Breast epithelium (tissue), 4 donors: ENCODE measurements around the gene TC2N. TPM values are rescaled to one million over a fixed set of nuclear protein-coding genes. Genes with fewer than 3 reads are reported as not detected.

ENCODE experiments used
- DNase-seq, 2 donors: peaks; one replicate each; pipeline ENCODE4 v3.0.0-alpha.2; 2019; ENCODE audit warnings: low spot score in 2 of 2
- H3K27ac ChIP-seq, 2 donors: fragments of 200-600 bp; sonication (generic) in 1 of 2; one replicate each; pipeline ENCODE4 v1.5.1; 2016 to 2019; ENCODE audit warnings: mild to moderate bottlenecking in 1 of 2
- H3K27me3 ChIP-seq, 2 donors: fragments of 200-600 bp; sonication (generic) in 1 of 2; one replicate each; pipeline versions ENCODE4 v1.5.1 to v1.6.0; 2017 to 2019; ENCODE audit warnings: control low read depth in 1 of 2, mild to moderate bottlenecking in 1 of 2
- H3K36me3 ChIP-seq: fragments of 200-600 bp; one replicate; pipeline ENCODE4 v1.5.1; 2019
- H3K4me1 ChIP-seq, 2 donors: fragments of 200-600 bp; sonication (generic); one replicate each; pipeline ENCODE4 v1.5.1; 2016 to 2019; ENCODE audit warnings: control low read depth in 1 of 2
- H3K4me3 ChIP-seq, 3 donors: fragments of 200-600 bp; sonication (generic); 1 replicate in 2 of 3; 2 replicates in 1 of 3; pipeline ENCODE4 v1.5.1; 2016 to 2019; ENCODE audit warnings: mild to moderate bottlenecking in 3 of 3, moderate library complexity in 2 of 3
- H3K9me3 ChIP-seq, 2 donors: fragments of 200-600 bp; sonication (generic) in 1 of 2; one replicate each; pipeline ENCODE4 v1.5.1; 2016 to 2019; ENCODE audit warnings: control low read depth in 1 of 2
- CTCF ChIP-seq, 3 donors: fragments of 450-650 bp; IDR thresholded peaks; one replicate each; pipeline ENCODE4 v1.5.1; 2016 to 2017; ENCODE audit warnings: antibody characterized with exemption in 3 of 3, mild to moderate bottlenecking in 3 of 3, moderate library complexity in 3 of 3
- POLR2A ChIP-seq: fragments of 450-650 bp; IDR thresholded peaks from one replicate; pipeline ENCODE4 v1.6.1; 2016; ENCODE audit warnings: antibody characterized with exemption, mild to moderate bottlenecking, moderate library complexity
- POLR2AphosphoS5 ChIP-seq, 3 donors: sonication (generic); formaldehyde crosslinking; IDR thresholded peaks; one replicate each; pipeline ENCODE4 v1.6.1; 2017; ENCODE audit warnings: antibody characterized with exemption in 3 of 3
- intact Hi-C: fragments of 100-400 bp; cut with DNase I; formaldehyde crosslinking; loops from one replicate; pipeline ENCODE4 v1.15.1; 2023; ENCODE audit warnings: low total_unique reads
- total RNA-seq, 3 donors: library from RNA; depleted of rRNA; stranded (reverse); fragments of >200 nt; gene quantifications; one replicate each; pipeline ENCODE4 v1.1.0, GENCODE V29; 2016

TC2N gene
- total RNA-seq, 3 donors from 2014 or later = 36.6 to 169 (median 166) TPM

GRCh38 chr14:91879196-91879595, 11.9 kb upstream of the TC2N start:
- peak in 1 of 2 donors; percentile 72 for DNase-seq
- H3K36me3 ChIP-seq = no peaks in the 10 kb centered on the region
- H3K27ac ChIP-seq = peak overlapping the region in 1 of 2 donors; percentile 8

GRCh38 chr14:91878274-91878673, 10.9 kb upstream of the TC2N start:
- H3K36me3 ChIP-seq = no peaks in the 10 kb centered on the region
- H3K4me1 ChIP-seq = peaks cover 3 to 4% of the 10 kb centered on the region in 2 donors
- DNase-seq = no peak
- TF ChIP-seq POLR2AphosphoS5 (IDR thresholded peaks at IDR 0.05) = no peak
- no peak for TF ChIP-seq POLR2A
- TF ChIP-seq CTCF (IDR thresholded peaks at IDR 0.05) = no peak
- intact Hi-C loops = no loop called here
- H3K4me3 ChIP-seq = no peak overlapping the region
- no peak overlapping the region for H3K27ac ChIP-seq
- no peaks in the 10 kb centered on the region for H3K27me3 ChIP-seq
- no peaks in the 10 kb centered on the region for H3K9me3 ChIP-seq

More at GRCh38 chr14:91879196-91879595, 11.9 kb upstream of the TC2N start:
- Histone ChIP-seq H3K9me3 (no peaks in the 10 kb centered on the region), H3K27me3 (no peaks in the 10 kb centered on the region), H3K4me3 (no peak overlapping the region), H3K4me1 (peaks cover 0 to 3% of the 10 kb centered on the region in 2 donors)
- TF ChIP-seq CTCF (IDR thresholded peaks at IDR 0.05) = no peak
- no peak for TF ChIP-seq POLR2AphosphoS5 (IDR thresholded peaks at IDR 0.05)
- no peak for TF ChIP-seq POLR2A
- intact Hi-C loops = no loop called here

- Histone ChIP-seq H3K4me3 (no peak overlapping the region), H3K36me3 (no peaks in the 10 kb centered on the region), H3K27me3 (no peaks in the 10 kb centered on the region), H3K4me1 (peaks cover 0 to 9% of the 10 kb centered on the region in 2 donors), H3K27ac (no peak overlapping the region), H3K9me3 (no peaks in the 10 kb centered on the region)
- DNase-seq = no peak
- intact Hi-C loops = no loop called here
- TF ChIP-seq CTCF (IDR thresholded peaks at IDR 0.05) (no peak), POLR2A (no peak), POLR2AphosphoS5 (IDR thresholded peaks at IDR 0.05) (no peak)
These were observed 10.1 kb upstream of the TC2N start for GRCh38 chr14:91877376-91877915.

GRCh38 chr14:91876492-91876891, 9.2 kb upstream of the TC2N start:
- peaks cover 0 to 18% of the 10 kb centered on the region in 2 donors for H3K4me1 ChIP-seq
- TF ChIP-seq POLR2A (no peak), CTCF (IDR thresholded peaks at IDR 0.05) (no peak), POLR2AphosphoS5 (IDR thresholded peaks at IDR 0.05) (no peak)
- no peaks in the 10 kb centered on the region for H3K9me3 ChIP-seq
- no peaks in the 10 kb centered on the region for H3K27me3 ChIP-seq
- DNase-seq = no peak
- H3K27ac ChIP-seq = no peak overlapping the region
- no peak overlapping the region for H3K4me3 ChIP-seq
- intact Hi-C loops = no loop called here
- H3K36me3 ChIP-seq = no peaks in the 10 kb centered on the region

- no peaks in the 10 kb centered on the region for H3K36me3 ChIP-seq
- no peaks in the 10 kb centered on the region for H3K9me3 ChIP-seq
These were observed 8.4 kb upstream of the TC2N start for GRCh38 chr14:91875525-91876286.

More at GRCh38 chr14:91875525-91876286, 8.4 kb upstream of the TC2N start:
- H3K27ac ChIP-seq = no peak overlapping the region
- intact Hi-C loops = no loop called here
- H3K4me1 ChIP-seq = peaks cover 0 to 19% of the 10 kb centered on the region in 2 donors
- DNase-seq = no peak
- H3K27me3 ChIP-seq = no peaks in the 10 kb centered on the region
- TF ChIP-seq POLR2A (no peak), POLR2AphosphoS5 (IDR thresholded peaks at IDR 0.05) (no peak), CTCF (IDR thresholded peaks at IDR 0.05) (no peak)
- H3K4me3 ChIP-seq = no peak overlapping the region
